ENCODE data around the gene ZNF362.

The ZNF362 gene

GRCh38 chr1:33256471-33257206 is at the start of gene ZNF362:
ZNF362 (plus strand) TSS chr1:33256492; CDS start chr1:33270575, 14,083 bp downstream.
- no peak for TF ChIP-seq CTCF (IDR thresholded peaks at IDR 0.05; ENCODE audit: low read depth, low read length, missing control alignments)
- peak; percentile 31 for DNase-seq (ENCODE audit: low read depth)
- H3K4me3 ChIP-seq (ENCODE audit: low read depth, low read length): peak within 1 kb of the TSS; percentile 51

GRCh38 chr1:33211972-33212371 is 44.3 kb upstream of the ZNF362 start:
- H3K4me3 ChIP-seq (ENCODE audit: low read depth, low read length): no peak overlapping the region
- no peak for TF ChIP-seq CTCF (IDR thresholded peaks at IDR 0.05; ENCODE audit: low read depth, low read length, missing control alignments)
- DNase-seq (ENCODE audit: low read depth): peak; percentile 5

- no peak for TF ChIP-seq CTCF (IDR thresholded peaks at IDR 0.05; ENCODE audit: low read depth, low read length, missing control alignments)
- no peak for DNase-seq (ENCODE audit: low read depth)
- H3K4me3 ChIP-seq (ENCODE audit: low read depth, low read length): no peak overlapping the region
Observed at GRCh38 chr1:33219886-33220661, 36.2 kb upstream of the ZNF362 start.

- no peak for TF ChIP-seq CTCF (IDR thresholded peaks at IDR 0.05; ENCODE audit: low read depth, low read length, missing control alignments)
- DNase-seq (ENCODE audit: low read depth): no peak
- no peak overlapping the region for H3K4me3 ChIP-seq (ENCODE audit: low read depth, low read length)
Observed at GRCh38 chr1:33220676-33221384, 35.5 kb upstream of the ZNF362 start.

- DNase-seq (ENCODE audit: low read depth): no peak
- no peak for TF ChIP-seq CTCF (IDR thresholded peaks at IDR 0.05; ENCODE audit: low read depth, low read length, missing control alignments)
- no peak overlapping the region for H3K4me3 ChIP-seq (ENCODE audit: low read depth, low read length)
Observed at GRCh38 chr1:33221385-33221758, 34.9 kb upstream of the ZNF362 start.

- no peak for TF ChIP-seq CTCF (IDR thresholded peaks at IDR 0.05; ENCODE audit: low read depth, low read length, missing control alignments)
- DNase-seq (ENCODE audit: low read depth): no peak
- H3K4me3 ChIP-seq (ENCODE audit: low read depth, low read length): no peak overlapping the region
Observed at GRCh38 chr1:33222381-33222780, 33.9 kb upstream of the ZNF362 start.
